LHCN-M2 (cell line): ENCODE results near the gene MAP3K12. TPM values are rescaled to one million over a fixed set of nuclear protein-coding genes. Genes with fewer than 3 reads are reported as not detected.
A peak's percentile ranks its signal among the peaks of the same experiment; 100 is the strongest.
"Not testable (repeated sequence)": the region's sequence is repeated elsewhere in the genome, so short reads cannot be mapped to it uniquely, and the experiment has no call there.

Experiments
- DNase-seq: peaks from one replicate; pipeline ENCODE4 v3.0.0-alpha.2; 2012; ENCODE audit warnings: low read depth
- total RNA-seq: library from RNA; depleted of rRNA; stranded (reverse); fragments of >200 nt; gene quantifications from 2 replicates; pipeline ENCODE4 v1.2.3, GENCODE V29; 2014; rRNA removed

Gene MAP3K12
- total RNA-seq, 1 experiment from 2014 or later = 38.6 TPM

- not testable (repeated sequence) for DNase-seq
Measured at GRCh38 chr12:53444593-53445325, 54.5 kb downstream of the MAP3K12 start.

GRCh38 chr12:53443955-53444354 lies 55.3 kb downstream of the MAP3K12 start:
- DNase-seq = no peak

- peak; percentile 99 for DNase-seq
Measured at GRCh38 chr12:53441040-53441833, 58.0 kb downstream of the MAP3K12 start, which contains the start of gene PRR13. Gene PRR13 (plus strand): TSS chr12:53441734. CDS start chr12:53442715, 981 bp downstream.

- DNase-seq = not testable (repeated sequence)
Measured at GRCh38 chr12:53439582-53439981, 59.7 kb downstream of the MAP3K12 start.

DNA sequence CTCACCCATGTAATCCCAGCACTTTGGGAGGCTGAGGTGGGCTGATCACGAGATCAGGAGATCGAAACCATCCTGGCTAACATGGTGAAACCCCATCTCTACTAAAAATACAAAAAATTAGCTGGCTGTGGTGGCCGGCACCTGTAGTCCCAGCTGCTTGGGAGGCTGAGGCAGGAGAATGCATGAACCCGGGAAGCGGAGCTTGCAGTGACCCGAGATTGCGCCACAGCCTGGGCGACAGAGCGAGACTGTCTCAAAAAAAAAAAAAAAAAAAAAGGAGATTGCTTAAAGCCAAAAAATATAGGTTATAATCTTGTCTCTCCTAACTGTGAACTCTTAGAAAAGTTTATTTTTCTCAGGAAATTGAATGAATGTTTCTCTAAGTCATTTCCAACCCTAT lies 63.9 kb downstream of the MAP3K12 start:
- DNase-seq = not testable (repeated sequence)

DNA sequence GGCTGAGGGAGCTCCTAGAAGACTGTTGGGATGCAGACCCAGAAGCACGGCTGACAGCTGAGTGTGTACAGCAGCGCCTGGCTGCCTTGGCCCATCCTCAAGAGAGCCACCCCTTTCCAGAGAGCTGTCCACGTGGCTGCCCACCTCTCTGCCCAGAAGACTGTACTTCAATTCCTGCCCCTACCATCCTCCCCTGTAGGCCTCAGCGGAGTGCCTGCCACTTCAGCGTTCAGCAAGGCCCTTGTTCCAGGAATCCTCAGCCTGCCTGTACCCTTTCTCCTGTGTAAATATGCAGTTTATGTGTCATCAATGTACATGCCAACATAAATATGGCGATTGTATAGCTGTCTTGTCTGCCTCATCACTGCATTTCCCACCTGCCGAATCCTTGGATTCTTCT lies 68.1 kb downstream of the MAP3K12 start:
- no peak for DNase-seq

GRCh38 chr12:53430116-53430515 lies 69.1 kb downstream of the MAP3K12 start:
- no peak for DNase-seq

Other genes with a start within 250 kb of the MAP3K12 start
- gene ESPL1, start 231.2 kb downstream of the MAP3K12 start, total RNA-seq = 14.8 and 18.2 TPM in 2 replicates
- gene PFDN5, start 203.9 kb downstream of the MAP3K12 start, total RNA-seq = 254 and 270 TPM in 2 replicates
- 53.1 and 55.0 TPM in 2 replicates for gene MYG1, start 199.8 kb downstream of the MAP3K12 start, total RNA-seq
- gene AAAS, start 177.8 kb downstream of the MAP3K12 start, total RNA-seq = 64.6 and 71.2 TPM in 2 replicates
- gene SP7, start 163.1 kb downstream of the MAP3K12 start, total RNA-seq = not detected in 2 replicates
- gene SP1, start 119.3 kb downstream of the MAP3K12 start, total RNA-seq = 26.5 and 37.1 TPM in 2 replicates
- gene AMHR2, start 75.6 kb downstream of the MAP3K12 start, total RNA-seq = not detected in 2 replicates
- 89.5 and 92.8 TPM in 2 replicates for gene PRR13, start 57.7 kb downstream of the MAP3K12 start, total RNA-seq
- gene PCBP2, start 47.4 kb downstream of the MAP3K12 start, total RNA-seq = 186 and 227 TPM in 2 replicates
- gene TARBP2, start 1.8 kb upstream of the MAP3K12 start, total RNA-seq = 49.6 and 53.3 TPM in 2 replicates
- gene NPFF, start 8.0 kb upstream of the MAP3K12 start, total RNA-seq = not detected in 2 replicates
- gene ATF7, start 126.9 kb upstream of the MAP3K12 start, total RNA-seq = 13.0 and 14.2 TPM in 2 replicates
- gene ATP5MC2, start 176.6 kb upstream of the MAP3K12 start, total RNA-seq = 412 and 417 TPM in 2 replicates
- 49.0 and 69.4 TPM in 2 replicates for gene CALCOCO1, start 228.0 kb upstream of the MAP3K12 start, total RNA-seq